Neutrophil (primary cell): ENCODE data around the gene CYFIP1.
A peak's percentile ranks its signal among the peaks of the same experiment; 100 is the strongest.
"Not testable (repeated sequence)": the region's sequence is repeated elsewhere in the genome, so short reads cannot be mapped to it uniquely, and the experiment has no call there.

Source experiments
- H3K27ac ChIP-seq: fragments of 200-600 bp; sonication (generic); 2 replicates; pipeline ENCODE4 v1.5.1; 2016; ENCODE audit warnings: mild to moderate bottlenecking, moderate library complexity
- H3K27me3 ChIP-seq: fragments of 200-600 bp; sonication (generic); 2 replicates; pipeline ENCODE4 v1.6.0; 2016; ENCODE audit warnings: mild to moderate bottlenecking
- H3K36me3 ChIP-seq: fragments of 200-600 bp; sonication (generic); 2 replicates; pipeline ENCODE4 v1.5.1; 2017
- H3K4me1 ChIP-seq, 2 experiments: fragments of 200-600 bp in 1 of 2; sonication (generic) in 1 of 2; 1 replicate in 1 of 2; 2 replicates in 1 of 2; pipeline versions ENCODE4 v1.5.1 to v1.6.1; 2013 to 2016; ENCODE audit warnings: low read depth in 1 of 2, low read length in 1 of 2, mild to moderate bottlenecking in 1 of 2, moderate library complexity in 1 of 2; ENCODE audit not compliant: control insufficient read depth in 1 of 2, insufficient read depth in 1 of 2
- H3K4me3 ChIP-seq, 2 experiments: fragments of 200-600 bp in 1 of 2; sonication (generic) in 1 of 2; 1 replicate in 1 of 2; 2 replicates in 1 of 2; pipeline ENCODE4 v1.5.1; 2013 to 2016; ENCODE audit warnings: low read depth in 1 of 2, low read length in 1 of 2, mild to moderate bottlenecking in 1 of 2, moderate library complexity in 1 of 2
- H3K9me3 ChIP-seq: fragments of 200-600 bp; sonication (generic); 2 replicates; pipeline ENCODE4 v1.5.1; 2016
- CTCF ChIP-seq: fragments of 200-600 bp; sonication (generic); IDR thresholded peaks from 2 replicates; pipeline ENCODE4 v1.5.1; 2016; ENCODE audit warnings: antibody characterized with exemption

The CYFIP1 gene

GRCh38 chr15:22980189-22981050 is at the start of gene CYFIP1:
Gene CYFIP1, minus strand, starts transcription at chr15:22980368. Its CDS starts 33,083 bp downstream, at chr15:22947285.
- Histone ChIP-seq H3K9me3 (no peaks in the 10 kb centered on the region), H3K4me1 (peaks cover 16 to 25% of the 10 kb centered on the region in 2 experiments), H3K27me3 (peaks cover 75% of the 10 kb centered on the region), H3K4me3 (peak within 1 kb of the TSS; percentile 47 to 62), H3K27ac (no peak within 1 kb of the TSS), H3K36me3 (no peaks in the 10 kb centered on the region)
- TF ChIP-seq CTCF: no peak

- H3K36me3 ChIP-seq: peaks cover 31% of the 10 kb centered on the region
- H3K4me3 ChIP-seq: no peak overlapping the region
- H3K9me3 ChIP-seq: no peaks in the 10 kb centered on the region
- H3K27ac ChIP-seq: no peak overlapping the region
- H3K27me3 ChIP-seq: no peaks in the 10 kb centered on the region
- no peaks in the 10 kb centered on the region for H3K4me1 ChIP-seq
- TF ChIP-seq CTCF: no peak
These were observed 46.0 kb upstream of the CYFIP1 start for GRCh38 chr15:23026218-23026617.

GRCh38 chr15:23022156-23022555 is 42.0 kb upstream of the CYFIP1 start:
- Histone ChIP-seq H3K27ac (no peak overlapping the region), H3K4me1 (no peaks in the 10 kb centered on the region), H3K4me3 (no peak overlapping the region), H3K9me3 (no peaks in the 10 kb centered on the region), H3K36me3 (peaks cover 48% of the 10 kb centered on the region), H3K27me3 (no peaks in the 10 kb centered on the region)
- no peak for TF ChIP-seq CTCF

- peaks cover 32% of the 10 kb centered on the region for H3K36me3 ChIP-seq
- no peaks in the 10 kb centered on the region for H3K4me1 ChIP-seq
- H3K4me3 ChIP-seq: no peak overlapping the region
- no peak overlapping the region for H3K27ac ChIP-seq
- no peaks in the 10 kb centered on the region for H3K9me3 ChIP-seq
- no peaks in the 10 kb centered on the region for H3K27me3 ChIP-seq
- TF ChIP-seq CTCF: no peak
These were observed 34.3 kb upstream of the CYFIP1 start for GRCh38 chr15:23014394-23015000.

- Histone ChIP-seq H3K36me3 (peaks cover 27% of the 10 kb centered on the region), H3K9me3 (no peaks in the 10 kb centered on the region), H3K4me3 (no peak overlapping the region), H3K27ac (no peak overlapping the region), H3K27me3 (no peaks in the 10 kb centered on the region), H3K4me1 (no peaks in the 10 kb centered on the region)
- TF ChIP-seq CTCF: no peak
These were observed 33.5 kb upstream of the CYFIP1 start for GRCh38 chr15:23013681-23014080.

GRCh38 chr15:23012616-23013015 is 32.4 kb upstream of the CYFIP1 start:
- H3K4me3 ChIP-seq, H3K27me3 ChIP-seq, H3K27ac ChIP-seq, H3K4me1 ChIP-seq, H3K9me3 ChIP-seq: not testable (repeated sequence)
- peaks cover 24% of the 10 kb centered on the region for H3K36me3 ChIP-seq
